KMS-11 (cell line): ENCODE measurements around the gene CSRNP3.

ENCODE experiments used
- H2AFZ ChIP-seq: fragments of 200-600 bp; sonication (generic); 2 replicates; pipeline ENCODE4 v1.6.1; 2016; ENCODE audit warnings: antibody characterized with exemption, mixed run types, low read depth
- H3K27ac ChIP-seq: fragments of 200-600 bp; sonication (generic); 2 replicates; pipeline ENCODE4 v1.6.1; 2016; ENCODE audit warnings: mild to moderate bottlenecking, mixed run types
- H3K27me3 ChIP-seq: fragments of 200-600 bp; sonication (generic); 2 replicates; pipeline ENCODE4 v1.6.1; 2017; ENCODE audit warnings: mild to moderate bottlenecking, low read depth, mixed run types, moderate library complexity; ENCODE audit not compliant: insufficient read depth
- H3K36me3 ChIP-seq: fragments of 200-600 bp; sonication (generic); 2 replicates; pipeline ENCODE4 v1.6.1; 2017; ENCODE audit warnings: mild to moderate bottlenecking, mixed run types; ENCODE audit not compliant: insufficient read depth
- H3K4me1 ChIP-seq: fragments of 200-600 bp; sonication (generic); 2 replicates; pipeline ENCODE4 v1.6.1; 2016; ENCODE audit warnings: mild to moderate bottlenecking, low read depth, mixed run types; ENCODE audit not compliant: poor library complexity, severe bottlenecking
- H3K4me2 ChIP-seq: fragments of 200-600 bp; sonication (generic); 2 replicates; pipeline ENCODE4 v1.7.0; 2016; ENCODE audit warnings: mild to moderate bottlenecking, mixed run types
- H3K4me3 ChIP-seq: fragments of 200-600 bp; sonication (generic); IDR thresholded peaks from 2 replicates; pipeline ENCODE4 v1.6.1; 2017; ENCODE audit warnings: low read depth, low read length, mixed read lengths; ENCODE audit not compliant: insufficient read depth
- H3K79me2 ChIP-seq: fragments of 200-600 bp; sonication (generic); 2 replicates; pipeline ENCODE4 v1.6.1; 2016; ENCODE audit warnings: low read depth, mixed run types; ENCODE audit not compliant: insufficient read depth
- H3K9ac ChIP-seq: fragments of 200-600 bp; sonication (generic); 2 replicates; pipeline ENCODE4 v1.6.1; 2016; ENCODE audit warnings: mild to moderate bottlenecking, mixed run types
- H4K20me1 ChIP-seq: fragments of 200-600 bp; sonication (generic); 2 replicates; pipeline ENCODE4 v1.6.1; 2016; ENCODE audit warnings: mild to moderate bottlenecking, mixed run types; ENCODE audit not compliant: insufficient read depth
- TF ChIP-seq, protein P1 (sequence below): fragments of 200-600 bp; sonication (generic); conservative IDR thresholded peaks from 2 replicates; pipeline ENCODE4 v1.6.1; 2017; ENCODE audit warnings: low read depth, mild to moderate bottlenecking, antibody characterized with exemption, low read length, moderate library complexity, mixed read lengths

Gene CSRNP3

DNA sequence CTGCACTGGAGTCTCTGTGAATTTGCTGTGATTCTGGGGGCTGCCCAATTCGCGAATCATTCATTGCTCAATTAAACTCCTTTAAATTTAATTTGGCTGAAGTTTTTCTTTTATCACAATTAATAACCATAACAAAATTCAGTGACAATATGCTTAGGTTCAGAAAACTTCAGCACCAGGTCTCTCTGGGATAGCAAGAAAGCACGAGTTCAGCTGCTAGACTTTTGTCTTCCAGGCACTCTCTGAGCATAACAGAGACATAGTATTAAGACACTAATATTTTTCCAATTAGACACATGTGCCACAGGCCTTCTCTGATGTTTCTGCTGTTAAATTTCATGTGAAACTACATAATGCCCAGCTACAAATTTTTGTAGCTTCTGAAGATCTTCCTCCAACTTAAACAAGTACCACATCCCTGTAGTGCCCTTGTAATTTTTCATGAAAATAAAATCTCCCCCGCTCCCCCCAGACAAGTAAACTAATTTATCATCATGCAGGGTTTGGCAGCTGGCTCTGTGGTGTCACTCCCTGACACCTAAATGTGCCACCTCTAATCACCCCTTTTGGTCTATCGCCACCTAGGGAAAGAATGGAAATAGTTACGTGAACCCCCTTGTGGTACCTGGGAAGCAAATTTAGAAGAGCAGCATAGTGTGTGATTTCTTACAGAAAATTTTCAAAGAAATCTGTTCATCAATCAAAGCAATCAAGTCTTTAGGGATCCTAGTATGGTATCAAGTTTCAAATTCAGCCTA is 94.1 kb downstream of the CSRNP3 start:
- TF ChIP-seq, protein P1, sequence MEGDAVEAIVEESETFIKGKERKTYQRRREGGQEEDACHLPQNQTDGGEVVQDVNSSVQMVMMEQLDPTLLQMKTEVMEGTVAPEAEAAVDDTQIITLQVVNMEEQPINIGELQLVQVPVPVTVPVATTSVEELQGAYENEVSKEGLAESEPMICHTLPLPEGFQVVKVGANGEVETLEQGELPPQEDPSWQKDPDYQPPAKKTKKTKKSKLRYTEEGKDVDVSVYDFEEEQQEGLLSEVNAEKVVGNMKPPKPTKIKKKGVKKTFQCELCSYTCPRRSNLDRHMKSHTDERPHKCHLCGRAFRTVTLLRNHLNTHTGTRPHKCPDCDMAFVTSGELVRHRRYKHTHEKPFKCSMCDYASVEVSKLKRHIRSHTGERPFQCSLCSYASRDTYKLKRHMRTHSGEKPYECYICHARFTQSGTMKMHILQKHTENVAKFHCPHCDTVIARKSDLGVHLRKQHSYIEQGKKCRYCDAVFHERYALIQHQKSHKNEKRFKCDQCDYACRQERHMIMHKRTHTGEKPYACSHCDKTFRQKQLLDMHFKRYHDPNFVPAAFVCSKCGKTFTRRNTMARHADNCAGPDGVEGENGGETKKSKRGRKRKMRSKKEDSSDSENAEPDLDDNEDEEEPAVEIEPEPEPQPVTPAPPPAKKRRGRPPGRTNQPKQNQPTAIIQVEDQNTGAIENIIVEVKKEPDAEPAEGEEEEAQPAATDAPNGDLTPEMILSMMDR = peak; percentile 38
- Histone ChIP-seq H3K27me3 (no peaks in the 10 kb centered on the region), H3K36me3 (no peaks in the 10 kb centered on the region), H3K9ac (no peak overlapping the region), H3K4me1 (no peaks in the 10 kb centered on the region), H3K4me2 (no peak overlapping the region), H3K4me3 (no peak overlapping the region), H4K20me1 (no peaks in the 10 kb centered on the region), H3K27ac (no peak overlapping the region), H2AFZ (no peak overlapping the region), H3K79me2 (no peaks in the 10 kb centered on the region)

DNA sequence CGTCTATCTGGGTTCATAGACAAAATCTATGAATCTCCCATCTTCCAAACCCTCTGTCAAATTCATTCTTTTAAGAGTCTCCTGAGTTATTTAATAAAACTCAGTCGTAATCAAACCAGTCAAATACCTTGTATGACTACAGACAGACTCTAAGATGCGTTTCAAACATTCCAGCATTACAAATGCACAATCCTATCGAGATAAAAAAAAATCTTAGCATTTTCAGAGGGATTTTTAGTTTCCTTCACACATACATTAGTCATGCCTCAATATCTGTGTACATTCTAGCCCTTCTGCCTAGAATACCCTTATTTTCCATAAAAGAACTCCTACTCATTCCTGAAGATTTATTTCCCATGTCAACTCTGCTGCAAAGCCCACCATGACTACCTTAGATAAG is 96.5 kb downstream of the CSRNP3 start:
- Histone ChIP-seq H2AFZ (no peak overlapping the region), H3K79me2 (no peaks in the 10 kb centered on the region), H3K4me2 (no peak overlapping the region), H3K4me3 (no peak overlapping the region), H3K9ac (no peak overlapping the region), H3K36me3 (no peaks in the 10 kb centered on the region), H3K27me3 (no peaks in the 10 kb centered on the region), H3K4me1 (no peaks in the 10 kb centered on the region), H3K27ac (no peak overlapping the region), H4K20me1 (no peaks in the 10 kb centered on the region)
- TF ChIP-seq, protein P1 = no peak

DNA sequence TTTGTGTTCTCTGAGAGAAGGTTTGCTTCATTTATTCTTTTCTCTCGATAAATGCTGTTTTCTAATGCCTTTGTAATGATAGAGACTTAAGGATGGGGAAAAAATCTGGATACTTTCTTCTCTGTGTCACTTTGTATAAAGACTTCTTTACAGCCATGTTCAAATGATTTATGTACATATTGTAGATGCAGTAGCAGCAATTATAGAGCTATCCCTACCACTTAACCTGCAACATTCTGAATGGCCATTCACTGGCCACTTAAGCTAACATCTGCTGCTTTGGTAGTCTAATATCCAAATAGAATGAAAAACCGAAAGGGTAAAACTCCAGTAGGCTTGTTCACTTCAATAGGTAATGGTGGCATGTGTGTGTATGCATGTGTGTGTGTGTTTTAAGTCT is 97.8 kb downstream of the CSRNP3 start:
- TF ChIP-seq, protein P1 = no peak
- H3K79me2 ChIP-seq = no peaks in the 10 kb centered on the region
- no peaks in the 10 kb centered on the region for H3K36me3 ChIP-seq
- no peak overlapping the region for H3K4me2 ChIP-seq
- no peaks in the 10 kb centered on the region for H4K20me1 ChIP-seq
- H2AFZ ChIP-seq = no peak overlapping the region
- H3K27ac ChIP-seq = no peak overlapping the region
- H3K9ac ChIP-seq = no peak overlapping the region
- H3K27me3 ChIP-seq = no peaks in the 10 kb centered on the region
- no peaks in the 10 kb centered on the region for H3K4me1 ChIP-seq
- no peak overlapping the region for H3K4me3 ChIP-seq

DNA sequence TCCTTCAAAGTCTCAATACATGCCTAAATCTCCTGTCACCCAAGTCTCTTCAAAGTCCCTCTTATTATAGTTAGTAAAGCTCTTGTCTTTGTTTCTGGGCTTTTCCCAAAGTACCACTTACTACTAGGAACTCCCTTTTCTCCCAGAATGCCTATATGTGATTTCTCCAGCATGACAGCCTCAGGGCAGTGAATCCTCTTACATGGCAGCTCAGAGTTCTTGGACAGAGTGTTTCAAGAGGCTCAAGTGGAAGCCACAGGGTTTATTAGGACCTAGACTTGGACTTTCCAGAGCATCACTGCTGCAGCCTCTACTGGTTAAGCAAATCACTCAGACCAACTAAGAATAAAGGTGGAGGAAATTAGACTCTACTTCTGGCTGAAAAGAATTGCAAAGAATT is 98.9 kb downstream of the CSRNP3 start:
- Histone ChIP-seq H3K4me2 (no peak overlapping the region), H3K4me3 (no peak overlapping the region), H3K27ac (no peak overlapping the region), H3K4me1 (no peaks in the 10 kb centered on the region), H3K9ac (no peak overlapping the region), H3K27me3 (no peaks in the 10 kb centered on the region), H4K20me1 (no peaks in the 10 kb centered on the region), H3K36me3 (no peaks in the 10 kb centered on the region), H3K79me2 (no peaks in the 10 kb centered on the region), H2AFZ (no peak overlapping the region)
- TF ChIP-seq, protein P1 = no peak
